HepG2 (cell line): ENCODE results near the gene OR2F1. TPM values are rescaled to one million over a fixed set of nuclear protein-coding genes. Genes with fewer than 3 reads are reported as not detected.

Source experiments
- AHR ChIP-seq: IDR thresholded peaks from 2 replicates; pipeline ENCODE4 v1.6.1; 2018; ENCODE audit warnings: missing genetic modification reagents, missing compliant biosample characterization
- IRX3 ChIP-seq: sonication (generic); formaldehyde crosslinking; IDR thresholded peaks from 2 replicates; pipeline ENCODE4 v1.8.1; 2023; ENCODE audit warnings: mild to moderate bottlenecking, low read depth, missing genetic modification reagents, borderline replicate concordance
- POLR2AphosphoS2 ChIP-seq: IDR thresholded peaks from 2 replicates; pipeline ENCODE4 v1.6.1; 2011; ENCODE audit warnings: low read depth, low read length, improper control_type of control experiment
- SRSF9 ChIP-seq: fragments of 200-400 bp; formaldehyde crosslinking; IDR thresholded peaks from 2 replicates; pipeline ENCODE4 v1.6.1; 2018; ENCODE audit warnings: borderline replicate concordance, mild to moderate bottlenecking, low read depth, low read length; ENCODE audit not compliant: insufficient read depth, poor library complexity, severe bottlenecking
- TEAD2 ChIP-seq: sonication (generic); formaldehyde crosslinking; IDR thresholded peaks from 2 replicates; pipeline ENCODE4 v1.9.0; 2021; ENCODE audit warnings: missing genetic modification reagents
- ZNF543 ChIP-seq: sonication (generic); formaldehyde crosslinking; IDR thresholded peaks from 2 replicates; pipeline ENCODE4 v1.4.0; 2020; ENCODE audit warnings: mild to moderate bottlenecking, missing genetic modification reagents
- polyA plus RNA-seq, 8 experiments: library from polyadenylated mRNA; depleted of rRNA in 3 of 8; stranded (reverse) in 7 of 8; unstranded in 1 of 8; fragments of >200 nt; fragmentation: Illumina TruSeq in 4 of 8; extraction: Trizol in 4 of 8; gene quantifications; 2 replicates each; pipeline versions ENCODE4 v1.2.1 to v1.2.3, GENCODE V29; 2011 to 2016; ENCODE audit warnings: low read depth in 4 of 8, missing spikeins in 1 of 8, mixed read lengths in 1 of 8; ENCODE audit not compliant: insufficient read depth in 1 of 8
- total RNA-seq, 5 experiments: library from RNA; depleted of rRNA; stranded (reverse); fragments of >200 nt; fragmentation: Illumina TruSeq; extraction: Trizol; gene quantifications; 2 replicates each; pipeline ENCODE4 v1.2.3, GENCODE V29; 2016; ENCODE audit warnings: low read depth in 1 of 5
- TF ChIP-seq, protein P1 (sequence below): IDR thresholded peaks from 2 replicates; pipeline ENCODE4 v1.6.1; 2016; ENCODE audit warnings: low read depth, missing genetic modification reagents, missing compliant biosample characterization
- TF ChIP-seq, protein P2 (sequence below): sonication (generic); formaldehyde crosslinking; IDR thresholded peaks from 2 replicates; pipeline ENCODE4 v1.8.0; 2022; ENCODE audit warnings: low read depth, missing genetic modification reagents
- TF ChIP-seq, protein P3 (sequence below): sonication (generic); formaldehyde crosslinking; IDR thresholded peaks from 2 replicates; pipeline ENCODE4 v1.4.0; 2020; ENCODE audit warnings: missing genetic modification reagents
- TF ChIP-seq, protein P4 (sequence below): sonication (generic); formaldehyde crosslinking; IDR thresholded peaks from 2 replicates; pipeline ENCODE4 v1.9.0; 2021; ENCODE audit warnings: missing genetic modification reagents, borderline replicate concordance
- TF ChIP-seq, protein P5 (sequence below): sonication (generic); formaldehyde crosslinking; IDR thresholded peaks from 2 replicates; pipeline ENCODE4 v1.4.0; 2020; ENCODE audit warnings: missing genetic modification reagents
- TF ChIP-seq, protein P6 (sequence below): sonication (generic); formaldehyde crosslinking; conservative IDR thresholded peaks from 2 replicates; pipeline ENCODE4 v1.8.1; 2023; ENCODE audit warnings: missing genetic modification reagents

The OR2F1 gene
- total and polyA plus RNA-seq, 2 of the 13 experiments (the other 11 are each of a cell fraction or from before 2014, with no cell fraction given): 0.36 to 1.5 TPM

DNA sequence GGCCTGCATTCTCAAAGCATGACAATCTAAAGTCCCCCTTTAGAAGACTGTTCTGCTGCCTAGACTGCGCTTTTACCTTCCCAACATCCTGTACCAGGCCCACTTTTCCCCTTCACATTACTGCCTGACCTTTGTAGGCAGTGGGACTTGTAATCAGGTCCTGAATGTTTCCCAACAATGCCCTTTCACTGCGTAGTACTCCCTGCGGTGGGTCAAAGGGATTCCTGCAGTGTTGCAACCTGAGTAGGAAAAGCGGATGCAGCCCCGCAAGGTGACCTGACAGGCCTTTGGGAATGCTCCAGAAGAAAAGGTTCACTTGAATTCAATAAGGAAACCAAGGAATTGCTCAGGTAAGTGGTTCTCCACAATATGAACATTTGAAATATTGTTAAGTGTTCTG, 47.7 kb upstream of the OR2F1 start (continued):
- TF ChIP-seq, protein P1, sequence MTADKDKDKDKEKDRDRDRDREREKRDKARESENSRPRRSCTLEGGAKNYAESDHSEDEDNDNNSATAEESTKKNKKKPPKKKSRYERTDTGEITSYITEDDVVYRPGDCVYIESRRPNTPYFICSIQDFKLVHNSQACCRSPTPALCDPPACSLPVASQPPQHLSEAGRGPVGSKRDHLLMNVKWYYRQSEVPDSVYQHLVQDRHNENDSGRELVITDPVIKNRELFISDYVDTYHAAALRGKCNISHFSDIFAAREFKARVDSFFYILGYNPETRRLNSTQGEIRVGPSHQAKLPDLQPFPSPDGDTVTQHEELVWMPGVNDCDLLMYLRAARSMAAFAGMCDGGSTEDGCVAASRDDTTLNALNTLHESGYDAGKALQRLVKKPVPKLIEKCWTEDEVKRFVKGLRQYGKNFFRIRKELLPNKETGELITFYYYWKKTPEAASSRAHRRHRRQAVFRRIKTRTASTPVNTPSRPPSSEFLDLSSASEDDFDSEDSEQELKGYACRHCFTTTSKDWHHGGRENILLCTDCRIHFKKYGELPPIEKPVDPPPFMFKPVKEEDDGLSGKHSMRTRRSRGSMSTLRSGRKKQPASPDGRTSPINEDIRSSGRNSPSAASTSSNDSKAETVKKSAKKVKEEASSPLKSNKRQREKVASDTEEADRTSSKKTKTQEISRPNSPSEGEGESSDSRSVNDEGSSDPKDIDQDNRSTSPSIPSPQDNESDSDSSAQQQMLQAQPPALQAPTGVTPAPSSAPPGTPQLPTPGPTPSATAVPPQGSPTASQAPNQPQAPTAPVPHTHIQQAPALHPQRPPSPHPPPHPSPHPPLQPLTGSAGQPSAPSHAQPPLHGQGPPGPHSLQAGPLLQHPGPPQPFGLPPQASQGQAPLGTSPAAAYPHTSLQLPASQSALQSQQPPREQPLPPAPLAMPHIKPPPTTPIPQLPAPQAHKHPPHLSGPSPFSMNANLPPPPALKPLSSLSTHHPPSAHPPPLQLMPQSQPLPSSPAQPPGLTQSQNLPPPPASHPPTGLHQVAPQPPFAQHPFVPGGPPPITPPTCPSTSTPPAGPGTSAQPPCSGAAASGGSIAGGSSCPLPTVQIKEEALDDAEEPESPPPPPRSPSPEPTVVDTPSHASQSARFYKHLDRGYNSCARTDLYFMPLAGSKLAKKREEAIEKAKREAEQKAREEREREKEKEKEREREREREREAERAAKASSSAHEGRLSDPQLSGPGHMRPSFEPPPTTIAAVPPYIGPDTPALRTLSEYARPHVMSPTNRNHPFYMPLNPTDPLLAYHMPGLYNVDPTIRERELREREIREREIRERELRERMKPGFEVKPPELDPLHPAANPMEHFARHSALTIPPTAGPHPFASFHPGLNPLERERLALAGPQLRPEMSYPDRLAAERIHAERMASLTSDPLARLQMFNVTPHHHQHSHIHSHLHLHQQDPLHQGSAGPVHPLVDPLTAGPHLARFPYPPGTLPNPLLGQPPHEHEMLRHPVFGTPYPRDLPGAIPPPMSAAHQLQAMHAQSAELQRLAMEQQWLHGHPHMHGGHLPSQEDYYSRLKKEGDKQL (CRISPR knock-in tag): peak; percentile 74; the same call in 1 of the 2 replicates
- TF ChIP-seq, protein P2, sequence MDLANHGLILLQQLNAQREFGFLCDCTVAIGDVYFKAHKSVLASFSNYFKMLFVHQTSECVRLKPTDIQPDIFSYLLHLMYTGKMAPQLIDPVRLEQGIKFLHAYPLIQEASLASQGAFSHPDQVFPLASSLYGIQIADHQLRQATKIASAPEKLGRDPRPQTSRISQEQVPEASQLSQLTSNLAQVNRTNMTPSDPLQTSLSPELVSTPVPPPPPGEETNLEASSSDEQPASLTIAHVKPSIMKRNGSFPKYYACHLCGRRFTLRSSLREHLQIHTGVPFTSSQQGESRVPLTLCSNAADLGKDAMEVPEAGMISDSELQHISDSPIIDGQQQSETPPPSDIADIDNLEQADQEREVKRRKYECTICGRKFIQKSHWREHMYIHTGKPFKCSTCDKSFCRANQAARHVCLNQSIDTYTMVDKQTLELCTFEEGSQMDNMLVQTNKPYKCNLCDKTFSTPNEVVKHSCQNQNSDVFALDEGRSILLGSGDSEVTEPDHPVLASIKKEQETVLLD (CRISPR knock-in tag): no peak
- TF ChIP-seq SRSF9 (no peak), TEAD2 (CRISPR knock-in tag) (no peak), ZNF543 (CRISPR knock-in tag) (peak; percentile 71; the same call in 1 of the 2 replicates), IRX3 (no peak), AHR (CRISPR knock-in tag) (no peak), POLR2AphosphoS2 (no peak)
- TF ChIP-seq, protein P3, sequence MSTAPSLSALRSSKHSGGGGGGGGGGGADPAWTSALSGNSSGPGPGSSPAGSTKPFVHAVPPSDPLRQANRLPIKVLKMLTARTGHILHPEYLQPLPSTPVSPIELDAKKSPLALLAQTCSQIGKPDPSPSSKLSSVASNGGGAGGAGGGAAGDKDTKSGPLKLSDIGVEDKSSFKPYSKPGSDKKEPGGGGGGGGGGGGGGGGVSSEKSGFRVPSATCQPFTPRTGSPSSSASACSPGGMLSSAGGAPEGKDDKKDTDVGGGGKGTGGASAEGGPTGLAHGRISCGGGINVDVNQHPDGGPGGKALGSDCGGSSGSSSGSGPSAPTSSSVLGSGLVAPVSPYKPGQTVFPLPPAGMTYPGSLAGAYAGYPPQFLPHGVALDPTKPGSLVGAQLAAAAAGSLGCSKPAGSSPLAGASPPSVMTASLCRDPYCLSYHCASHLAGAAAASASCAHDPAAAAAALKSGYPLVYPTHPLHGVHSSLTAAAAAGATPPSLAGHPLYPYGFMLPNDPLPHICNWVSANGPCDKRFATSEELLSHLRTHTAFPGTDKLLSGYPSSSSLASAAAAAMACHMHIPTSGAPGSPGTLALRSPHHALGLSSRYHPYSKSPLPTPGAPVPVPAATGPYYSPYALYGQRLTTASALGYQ (CRISPR knock-in tag): peak; percentile 90
- TF ChIP-seq, protein P4, sequence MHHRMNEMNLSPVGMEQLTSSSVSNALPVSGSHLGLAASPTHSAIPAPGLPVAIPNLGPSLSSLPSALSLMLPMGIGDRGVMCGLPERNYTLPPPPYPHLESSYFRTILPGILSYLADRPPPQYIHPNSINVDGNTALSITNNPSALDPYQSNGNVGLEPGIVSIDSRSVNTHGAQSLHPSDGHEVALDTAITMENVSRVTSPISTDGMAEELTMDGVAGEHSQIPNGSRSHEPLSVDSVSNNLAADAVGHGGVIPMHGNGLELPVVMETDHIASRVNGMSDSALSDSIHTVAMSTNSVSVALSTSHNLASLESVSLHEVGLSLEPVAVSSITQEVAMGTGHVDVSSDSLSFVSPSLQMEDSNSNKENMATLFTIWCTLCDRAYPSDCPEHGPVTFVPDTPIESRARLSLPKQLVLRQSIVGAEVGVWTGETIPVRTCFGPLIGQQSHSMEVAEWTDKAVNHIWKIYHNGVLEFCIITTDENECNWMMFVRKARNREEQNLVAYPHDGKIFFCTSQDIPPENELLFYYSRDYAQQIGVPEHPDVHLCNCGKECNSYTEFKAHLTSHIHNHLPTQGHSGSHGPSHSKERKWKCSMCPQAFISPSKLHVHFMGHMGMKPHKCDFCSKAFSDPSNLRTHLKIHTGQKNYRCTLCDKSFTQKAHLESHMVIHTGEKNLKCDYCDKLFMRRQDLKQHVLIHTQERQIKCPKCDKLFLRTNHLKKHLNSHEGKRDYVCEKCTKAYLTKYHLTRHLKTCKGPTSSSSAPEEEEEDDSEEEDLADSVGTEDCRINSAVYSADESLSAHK (CRISPR knock-in tag): no peak
- TF ChIP-seq, protein P5, sequence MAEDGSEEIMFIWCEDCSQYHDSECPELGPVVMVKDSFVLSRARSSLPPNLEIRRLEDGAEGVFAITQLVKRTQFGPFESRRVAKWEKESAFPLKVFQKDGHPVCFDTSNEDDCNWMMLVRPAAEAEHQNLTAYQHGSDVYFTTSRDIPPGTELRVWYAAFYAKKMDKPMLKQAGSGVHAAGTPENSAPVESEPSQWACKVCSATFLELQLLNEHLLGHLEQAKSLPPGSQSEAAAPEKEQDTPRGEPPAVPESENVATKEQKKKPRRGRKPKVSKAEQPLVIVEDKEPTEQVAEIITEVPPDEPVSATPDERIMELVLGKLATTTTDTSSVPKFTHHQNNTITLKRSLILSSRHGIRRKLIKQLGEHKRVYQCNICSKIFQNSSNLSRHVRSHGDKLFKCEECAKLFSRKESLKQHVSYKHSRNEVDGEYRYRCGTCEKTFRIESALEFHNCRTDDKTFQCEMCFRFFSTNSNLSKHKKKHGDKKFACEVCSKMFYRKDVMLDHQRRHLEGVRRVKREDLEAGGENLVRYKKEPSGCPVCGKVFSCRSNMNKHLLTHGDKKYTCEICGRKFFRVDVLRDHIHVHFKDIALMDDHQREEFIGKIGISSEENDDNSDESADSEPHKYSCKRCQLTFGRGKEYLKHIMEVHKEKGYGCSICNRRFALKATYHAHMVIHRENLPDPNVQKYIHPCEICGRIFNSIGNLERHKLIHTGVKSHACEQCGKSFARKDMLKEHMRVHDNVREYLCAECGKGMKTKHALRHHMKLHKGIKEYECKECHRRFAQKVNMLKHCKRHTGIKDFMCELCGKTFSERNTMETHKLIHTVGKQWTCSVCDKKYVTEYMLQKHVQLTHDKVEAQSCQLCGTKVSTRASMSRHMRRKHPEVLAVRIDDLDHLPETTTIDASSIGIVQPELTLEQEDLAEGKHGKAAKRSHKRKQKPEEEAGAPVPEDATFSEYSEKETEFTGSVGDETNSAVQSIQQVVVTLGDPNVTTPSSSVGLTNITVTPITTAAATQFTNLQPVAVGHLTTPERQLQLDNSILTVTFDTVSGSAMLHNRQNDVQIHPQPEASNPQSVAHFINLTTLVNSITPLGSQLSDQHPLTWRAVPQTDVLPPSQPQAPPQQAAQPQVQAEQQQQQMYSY (CRISPR knock-in tag): no peak
- TF ChIP-seq, protein P6, sequence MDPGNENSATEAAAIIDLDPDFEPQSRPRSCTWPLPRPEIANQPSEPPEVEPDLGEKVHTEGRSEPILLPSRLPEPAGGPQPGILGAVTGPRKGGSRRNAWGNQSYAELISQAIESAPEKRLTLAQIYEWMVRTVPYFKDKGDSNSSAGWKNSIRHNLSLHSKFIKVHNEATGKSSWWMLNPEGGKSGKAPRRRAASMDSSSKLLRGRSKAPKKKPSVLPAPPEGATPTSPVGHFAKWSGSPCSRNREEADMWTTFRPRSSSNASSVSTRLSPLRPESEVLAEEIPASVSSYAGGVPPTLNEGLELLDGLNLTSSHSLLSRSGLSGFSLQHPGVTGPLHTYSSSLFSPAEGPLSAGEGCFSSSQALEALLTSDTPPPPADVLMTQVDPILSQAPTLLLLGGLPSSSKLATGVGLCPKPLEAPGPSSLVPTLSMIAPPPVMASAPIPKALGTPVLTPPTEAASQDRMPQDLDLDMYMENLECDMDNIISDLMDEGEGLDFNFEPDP: no peak
